Epithelial cell of proximal tubule (primary cell): ENCODE data around the gene SPARC. TPM values are rescaled to one million over a fixed set of nuclear protein-coding genes. Genes with fewer than 3 reads are reported as not detected.

ENCODE experiments used
- DNase-seq: peaks from one replicate; pipeline ENCODE4 v3.0.0-alpha.2; 2011; ENCODE audit warnings: low read depth
- H3K4me3 ChIP-seq: 2 replicates; pipeline ENCODE4 v1.5.1; 2011; ENCODE audit warnings: low read depth, mild to moderate bottlenecking, low read length
- total RNA-seq: library from RNA; depleted of rRNA; stranded (reverse); fragments of >200 nt; gene quantifications from 2 replicates; pipeline ENCODE4 v1.2.3, GENCODE V29; 2015
- TF ChIP-seq, protein P1 (sequence below): conservative IDR thresholded peaks from 2 replicates; pipeline ENCODE4 v1.5.1; 2012; ENCODE audit warnings: low read depth, mild to moderate bottlenecking, low read length

Gene SPARC
- total RNA-seq, 1 donor from 2014 or later: 165 TPM

DNA sequence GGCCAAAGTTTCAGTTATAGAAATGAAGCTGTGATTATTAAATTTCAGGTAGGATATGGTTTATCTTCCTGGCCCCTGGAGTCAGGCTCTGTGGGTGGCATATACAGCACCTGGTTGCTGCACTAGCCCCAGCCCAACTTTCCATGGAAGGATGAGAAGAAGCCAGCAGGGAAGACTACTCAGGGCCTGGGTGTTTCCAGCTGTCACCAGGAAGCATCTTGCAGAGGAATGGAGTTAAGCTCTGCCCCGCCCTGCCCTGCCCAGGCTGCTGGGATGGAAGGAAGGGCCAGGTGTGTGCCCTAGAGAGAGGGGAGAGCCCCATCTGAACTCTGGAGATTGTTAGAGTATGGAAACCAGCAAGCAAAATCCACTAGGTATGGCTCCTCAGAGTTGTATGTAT lies 52.8 kb downstream of the SPARC start:
- no peak overlapping the region for H3K4me3 ChIP-seq
- DNase-seq: no peak
- TF ChIP-seq, protein P1, sequence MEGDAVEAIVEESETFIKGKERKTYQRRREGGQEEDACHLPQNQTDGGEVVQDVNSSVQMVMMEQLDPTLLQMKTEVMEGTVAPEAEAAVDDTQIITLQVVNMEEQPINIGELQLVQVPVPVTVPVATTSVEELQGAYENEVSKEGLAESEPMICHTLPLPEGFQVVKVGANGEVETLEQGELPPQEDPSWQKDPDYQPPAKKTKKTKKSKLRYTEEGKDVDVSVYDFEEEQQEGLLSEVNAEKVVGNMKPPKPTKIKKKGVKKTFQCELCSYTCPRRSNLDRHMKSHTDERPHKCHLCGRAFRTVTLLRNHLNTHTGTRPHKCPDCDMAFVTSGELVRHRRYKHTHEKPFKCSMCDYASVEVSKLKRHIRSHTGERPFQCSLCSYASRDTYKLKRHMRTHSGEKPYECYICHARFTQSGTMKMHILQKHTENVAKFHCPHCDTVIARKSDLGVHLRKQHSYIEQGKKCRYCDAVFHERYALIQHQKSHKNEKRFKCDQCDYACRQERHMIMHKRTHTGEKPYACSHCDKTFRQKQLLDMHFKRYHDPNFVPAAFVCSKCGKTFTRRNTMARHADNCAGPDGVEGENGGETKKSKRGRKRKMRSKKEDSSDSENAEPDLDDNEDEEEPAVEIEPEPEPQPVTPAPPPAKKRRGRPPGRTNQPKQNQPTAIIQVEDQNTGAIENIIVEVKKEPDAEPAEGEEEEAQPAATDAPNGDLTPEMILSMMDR: no peak

DNA sequence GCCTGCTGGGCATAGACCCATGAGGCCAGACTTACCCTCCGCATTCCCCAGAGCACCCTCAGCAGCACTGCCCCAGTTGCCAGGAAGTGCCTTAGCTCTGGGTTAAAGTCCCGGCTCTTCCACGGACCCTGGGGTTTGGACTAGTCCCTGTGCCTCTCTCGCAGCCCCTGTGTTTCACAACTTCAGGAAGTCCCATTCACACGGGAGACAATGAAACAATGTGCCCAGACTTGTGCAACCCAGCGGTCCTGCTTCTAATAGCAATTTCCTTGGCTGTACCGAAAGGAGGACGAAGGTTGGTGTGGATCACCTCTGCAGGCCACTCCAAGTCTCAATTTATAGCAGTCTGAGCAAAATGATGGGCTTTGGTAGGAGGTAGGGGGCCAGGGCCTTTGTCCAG lies 53.8 kb downstream of the SPARC start:
- H3K4me3 ChIP-seq: no peak overlapping the region
- TF ChIP-seq, protein P1: no peak
- no peak for DNase-seq

- no peak overlapping the region for H3K4me3 ChIP-seq
- TF ChIP-seq, protein P1: no peak
- no peak for DNase-seq
Measured at GRCh38 chr5:151632524-151632923, 54.2 kb downstream of the SPARC start.

GRCh38 chr5:151631941-151632340 lies 54.8 kb downstream of the SPARC start:
- H3K4me3 ChIP-seq: no peak overlapping the region
- DNase-seq: no peak
- TF ChIP-seq, protein P1: no peak

GRCh38 chr5:151630088-151630487 lies 56.6 kb downstream of the SPARC start:
- DNase-seq: no peak
- TF ChIP-seq, protein P1: no peak
- H3K4me3 ChIP-seq: no peak overlapping the region

DNA sequence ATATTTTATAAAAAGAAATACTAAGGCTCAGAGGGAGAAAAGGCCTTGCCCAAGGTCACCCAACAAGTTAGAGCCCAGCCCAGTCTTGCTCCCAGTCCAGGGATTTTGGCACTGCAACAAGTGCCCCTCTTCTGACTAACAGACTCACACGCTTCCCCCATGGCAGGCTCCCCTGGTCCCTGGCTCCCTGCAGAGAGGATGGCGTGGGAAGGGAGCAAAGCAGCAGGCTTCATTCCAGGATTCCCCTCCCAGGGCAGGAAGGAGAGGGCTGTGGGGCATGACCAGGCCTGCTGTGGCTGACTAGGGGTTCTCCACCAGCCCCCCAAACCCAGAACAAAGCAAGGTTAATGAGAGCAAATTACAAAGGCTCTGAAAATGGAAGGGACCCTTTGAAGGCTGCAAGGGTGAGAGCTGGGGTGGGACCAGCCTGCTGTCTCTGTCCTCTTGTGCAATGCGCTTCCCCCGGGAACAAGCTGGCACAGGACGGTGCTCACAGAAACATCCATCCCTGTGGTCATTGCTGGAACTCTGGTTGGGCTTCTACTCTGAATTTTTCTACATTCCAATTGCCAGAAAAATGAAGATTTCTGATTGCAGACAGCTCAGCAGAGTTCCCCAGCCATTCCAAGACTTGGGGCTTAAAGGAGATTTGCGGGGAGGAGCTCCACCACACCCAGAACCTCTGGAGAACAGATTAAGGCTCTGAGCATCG lies 58.4 kb downstream of the SPARC start:
- TF ChIP-seq, protein P1: no peak
- no peak for DNase-seq
- H3K4me3 ChIP-seq: no peak overlapping the region

- DNase-seq: no peak
- TF ChIP-seq, protein P1: no peak
- H3K4me3 ChIP-seq: no peak overlapping the region
Measured at GRCh38 chr5:151627650-151628049, 59.1 kb downstream of the SPARC start.
